Mesendoderm (in vitro differentiated cells): Measurements from ENCODE around the gene CDA.

Experiments used
- DNase-seq: peaks from one replicate; pipeline ENCODE4 v3.0.0; 2013
- H2AK5ac ChIP-seq: 2 replicates; pipeline ENCODE4 v1.6.1; 2013; ENCODE audit warnings: low read length, inconsistent platforms
- H2BK120ac ChIP-seq: 2 replicates; pipeline ENCODE4 v1.6.1; 2013; ENCODE audit warnings: low read depth, mild to moderate bottlenecking, low read length, moderate library complexity, mixed read lengths
- H2BK15ac ChIP-seq: replicated peaks from 2 replicates; pipeline ENCODE4 v1.6.1; 2013; ENCODE audit warnings: low read depth, mild to moderate bottlenecking, moderate library complexity
- H2BK5ac ChIP-seq: 2 replicates; pipeline ENCODE4 v1.6.1; 2013; ENCODE audit warnings: low read length, inconsistent platforms
- H3K18ac ChIP-seq: 2 replicates; pipeline ENCODE4 v1.6.1; 2013; ENCODE audit warnings: mild to moderate bottlenecking, low read length, mixed read lengths
- H3K23ac ChIP-seq: one replicate; pipeline ENCODE4 v1.6.1; 2013; ENCODE audit warnings: low read length
- H3K27ac ChIP-seq: 2 replicates; pipeline ENCODE4 v1.5.1; 2013; ENCODE audit warnings: low read depth, mild to moderate bottlenecking, inconsistent platforms, low read length, moderate library complexity
- H3K27me3 ChIP-seq: 2 replicates; pipeline ENCODE4 v1.6.1; 2013; ENCODE audit warnings: low read length, control low read depth, mild to moderate bottlenecking, inconsistent platforms; ENCODE audit not compliant: insufficient read depth, poor library complexity
- H3K36me3 ChIP-seq: 2 replicates; pipeline ENCODE4 v1.6.1; 2013; ENCODE audit warnings: low read length, inconsistent platforms; ENCODE audit not compliant: control insufficient read depth, insufficient read depth
- H3K4ac ChIP-seq: one replicate; pipeline ENCODE4 v1.6.1; 2013; ENCODE audit warnings: low read depth, mild to moderate bottlenecking, low read length, moderate library complexity
- H3K4me1 ChIP-seq: 2 replicates; pipeline ENCODE4 v1.6.1; 2013; ENCODE audit warnings: low read depth, low read length, inconsistent platforms; ENCODE audit not compliant: control insufficient read depth
- H3K4me2 ChIP-seq: 2 replicates; pipeline ENCODE4 v1.6.1; 2013; ENCODE audit warnings: low read length
- H3K4me3 ChIP-seq: 2 replicates; pipeline ENCODE4 v1.5.1; 2013; ENCODE audit warnings: mild to moderate bottlenecking, low read length
- H3K56ac ChIP-seq: one replicate; pipeline ENCODE4 v1.6.1; 2013; ENCODE audit warnings: low read length
- H3K79me1 ChIP-seq: 2 replicates; pipeline ENCODE4 v1.6.1; 2013; ENCODE audit warnings: low read length, inconsistent platforms
- H3K79me2 ChIP-seq: 2 replicates; pipeline ENCODE4 v1.6.1; 2013; ENCODE audit warnings: mild to moderate bottlenecking, low read length; ENCODE audit not compliant: control insufficient read depth, insufficient read depth
- H3K9ac ChIP-seq: 2 replicates; pipeline ENCODE4 v1.6.1; 2013; ENCODE audit warnings: low read length, inconsistent platforms
- H4K5ac ChIP-seq: one replicate; pipeline ENCODE4 v1.6.1; 2013; ENCODE audit warnings: low read length
- H4K8ac ChIP-seq: one replicate; pipeline ENCODE4 v1.6.1; 2013; ENCODE audit warnings: low read depth, mild to moderate bottlenecking, control low read depth, low read length, moderate library complexity
- WGBS: extraction: QIAGEN DNeasy Blood & Tissue Kit; methylation state at CpG from one replicate; pipeline ENCODE4 v1.1.7; 2013; ENCODE audit warnings: low lambda C conversion rate, missing lambda C conversion rate; ENCODE audit not compliant: insufficient coverage; ENCODE audit errors: extremely low coverage; 5-methylcytosine and 5-hydroxymethylcytosine counted together

CDA gene

DNA sequence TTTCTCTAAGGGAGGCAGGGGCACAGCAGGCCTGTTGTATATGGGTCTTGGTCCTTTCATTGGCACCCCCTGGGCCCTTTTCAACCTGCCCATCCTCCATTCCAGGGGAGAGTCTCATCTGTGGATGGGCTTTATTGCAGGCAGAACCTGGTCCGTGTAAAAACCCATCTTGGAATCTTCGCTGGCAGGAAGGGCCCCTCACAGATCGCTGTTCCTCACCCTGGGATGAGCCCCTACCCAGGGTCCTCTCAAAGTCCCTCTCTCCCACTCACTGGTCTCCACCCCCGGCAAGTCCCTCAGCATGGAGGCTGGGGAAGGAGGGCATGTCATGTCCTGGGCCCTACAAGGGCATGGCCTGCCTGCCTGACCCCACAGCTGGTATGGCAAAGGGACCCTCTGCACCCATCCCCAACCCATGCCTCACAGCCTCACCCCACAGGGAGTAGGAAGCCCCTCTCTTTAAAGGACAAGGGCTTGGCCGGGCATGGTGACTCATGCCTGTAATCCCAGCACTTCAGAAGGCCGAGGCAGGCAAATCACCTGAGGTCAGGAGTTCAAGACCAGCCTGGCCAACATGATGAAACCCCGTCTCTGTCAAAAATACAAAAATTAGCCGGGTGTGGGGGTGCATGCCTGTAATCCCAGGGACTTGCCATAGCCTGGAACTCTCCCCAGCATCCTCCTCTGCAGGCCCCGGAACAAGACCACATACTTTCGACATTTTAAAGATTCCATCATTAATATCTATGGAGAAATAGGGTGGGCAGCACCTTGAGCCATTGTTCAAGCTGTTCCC lies 13.2 kb upstream of the CDA start:
- no peak overlapping the region for H2AK5ac ChIP-seq
- H3K9ac ChIP-seq, result no peak overlapping the region
- no peak overlapping the region for H2BK15ac ChIP-seq
- no peak overlapping the region for H3K18ac ChIP-seq
- no peak overlapping the region for H4K5ac ChIP-seq
- no peaks in the 10 kb centered on the region for H3K79me1 ChIP-seq
- H2BK120ac ChIP-seq, result no peak overlapping the region
- no peak overlapping the region for H4K8ac ChIP-seq
- H3K23ac ChIP-seq, result no peak overlapping the region
- H3K79me2 ChIP-seq, result no peaks in the 10 kb centered on the region
- no peak for DNase-seq
- H3K27me3 ChIP-seq, result no peaks in the 10 kb centered on the region
- H3K56ac ChIP-seq, result peak overlapping the region; percentile 18
- H3K4me3 ChIP-seq, result no peak overlapping the region
- no peak overlapping the region for H3K4me2 ChIP-seq
- no peak overlapping the region for H3K27ac ChIP-seq
- no peaks in the 10 kb centered on the region for H3K36me3 ChIP-seq
- H3K4me1 ChIP-seq, result no peaks in the 10 kb centered on the region
- H2BK5ac ChIP-seq, result no peak overlapping the region
- no CpG with 5 or more reads among the region's 10 CpGs for WGBS
- H3K4ac ChIP-seq, result no peak overlapping the region

DNA sequence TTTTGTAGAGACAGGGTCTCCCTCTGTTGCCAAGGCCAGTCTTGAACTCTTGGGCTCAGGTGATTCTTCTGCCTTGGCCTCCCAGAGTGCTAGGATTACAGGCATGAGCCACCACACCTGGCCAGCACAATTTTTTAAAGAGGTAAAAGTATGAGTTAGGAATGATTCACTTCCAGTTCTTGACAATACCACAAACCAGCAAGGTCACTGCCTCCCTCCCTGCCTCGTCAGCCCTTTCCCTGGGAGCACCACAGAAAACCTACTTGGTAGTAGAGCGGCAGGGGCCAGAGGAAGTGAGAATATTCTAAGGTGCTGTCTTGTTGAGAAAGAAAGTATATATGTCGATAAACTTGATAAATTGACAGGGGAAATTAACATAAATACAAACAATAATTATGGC lies 10.8 kb upstream of the CDA start:
- no peaks in the 10 kb centered on the region for H3K4me1 ChIP-seq
- H2BK15ac ChIP-seq, result no peak overlapping the region
- H3K79me1 ChIP-seq, result no peaks in the 10 kb centered on the region
- no peaks in the 10 kb centered on the region for H3K27me3 ChIP-seq
- H2AK5ac ChIP-seq, result no peak overlapping the region
- no peaks in the 10 kb centered on the region for H3K79me2 ChIP-seq
- H4K8ac ChIP-seq, result no peak overlapping the region
- no peak overlapping the region for H3K4ac ChIP-seq
- no peak for DNase-seq
- no peak overlapping the region for H3K23ac ChIP-seq
- H3K56ac ChIP-seq, result no peak overlapping the region
- no peak overlapping the region for H2BK120ac ChIP-seq
- no peak overlapping the region for H3K4me3 ChIP-seq
- H3K36me3 ChIP-seq, result no peaks in the 10 kb centered on the region
- H3K4me2 ChIP-seq, result no peak overlapping the region
- no peak overlapping the region for H4K5ac ChIP-seq
- H2BK5ac ChIP-seq, result no peak overlapping the region
- no CpG with 5 or more reads among the region's 3 CpGs for WGBS
- H3K27ac ChIP-seq, result no peak overlapping the region
- H3K18ac ChIP-seq, result no peak overlapping the region
- H3K9ac ChIP-seq, result no peak overlapping the region

DNA sequence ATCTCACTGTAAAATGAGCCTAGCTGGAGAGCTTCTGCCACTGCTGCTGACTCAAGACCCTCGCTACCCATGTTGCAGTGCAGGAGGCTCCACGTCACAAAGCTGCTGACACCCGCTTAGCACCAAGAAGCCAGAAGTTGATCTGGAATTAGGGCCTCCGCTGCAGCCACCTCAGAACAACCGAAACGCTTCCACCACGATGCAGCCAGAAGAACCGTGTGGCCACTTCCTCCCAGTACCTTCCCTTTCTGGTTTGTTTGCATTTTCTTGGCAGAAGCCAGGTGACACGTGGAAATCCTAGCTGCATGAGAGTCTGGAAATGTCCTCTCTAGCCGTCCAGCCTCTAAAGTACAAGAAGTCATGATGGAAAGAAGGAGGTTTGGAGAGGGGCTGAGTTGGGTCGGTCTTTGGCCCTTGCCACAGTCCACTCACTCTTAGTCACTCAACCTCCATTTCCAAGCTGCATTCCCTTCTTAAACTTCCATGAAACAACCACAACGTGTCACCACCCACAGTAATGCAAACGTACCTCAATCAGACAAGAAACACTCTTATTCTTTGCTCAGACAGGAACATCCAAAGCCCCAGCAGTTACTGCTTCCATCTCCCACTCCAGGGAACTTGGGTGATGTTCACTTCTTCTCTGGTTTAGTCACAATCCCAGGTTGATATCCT lies 10.0 kb upstream of the CDA start:
- Histone ChIP-seq H3K27ac (no peak overlapping the region), H3K4me2 (no peak overlapping the region), H2BK5ac (no peak overlapping the region), H2BK120ac (no peak overlapping the region), H4K5ac (no peak overlapping the region), H3K23ac (no peak overlapping the region), H3K4ac (no peak overlapping the region), H3K36me3 (no peaks in the 10 kb centered on the region), H3K79me1 (no peaks in the 10 kb centered on the region), H3K79me2 (no peaks in the 10 kb centered on the region), H3K27me3 (no peaks in the 10 kb centered on the region), H2BK15ac (no peak overlapping the region), H3K56ac (no peak overlapping the region), H2AK5ac (no peak overlapping the region), H3K4me1 (no peaks in the 10 kb centered on the region), H4K8ac (no peak overlapping the region), H3K4me3 (no peak overlapping the region), H3K9ac (no peak overlapping the region), H3K18ac (no peak overlapping the region)
- no peak for DNase-seq
- no CpG with 5 or more reads among the region's 13 CpGs for WGBS

DNA sequence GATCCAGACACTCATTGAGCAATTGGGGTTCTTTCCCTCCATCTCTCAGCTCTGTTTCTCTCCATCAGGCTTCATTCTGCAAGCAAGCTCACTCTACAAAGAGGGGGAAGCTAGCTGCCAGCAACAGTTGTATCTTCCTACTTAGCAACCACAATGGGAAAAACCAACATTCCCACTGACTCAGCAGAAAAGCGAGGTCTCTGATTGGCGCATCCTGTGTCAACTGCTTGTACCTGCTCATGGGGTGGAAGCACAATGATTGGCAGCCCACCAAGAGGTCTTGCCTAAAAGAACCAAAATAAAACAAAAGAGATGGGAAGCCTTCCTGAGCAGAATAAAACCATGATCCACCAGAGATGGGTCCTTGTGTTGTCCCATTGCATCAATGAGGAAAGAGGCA lies 4.0 kb upstream of the CDA start:
- WGBS, result no CpG with 5 or more reads among the region's 2 CpGs
- H3K23ac ChIP-seq, result no peak overlapping the region
- H3K4ac ChIP-seq, result no peak overlapping the region
- H2BK120ac ChIP-seq, result no peak overlapping the region
- peak; percentile 70 for DNase-seq
- no peak overlapping the region for H2BK5ac ChIP-seq
- H3K18ac ChIP-seq, result no peak overlapping the region
- no peak overlapping the region for H4K8ac ChIP-seq
- H4K5ac ChIP-seq, result no peak overlapping the region
- no peak overlapping the region for H2AK5ac ChIP-seq
- no peak overlapping the region for H3K4me3 ChIP-seq
- H3K56ac ChIP-seq, result no peak overlapping the region
- peaks cover 8% of the 10 kb centered on the region for H3K4me1 ChIP-seq
- H3K27ac ChIP-seq, result no peak overlapping the region
- no peaks in the 10 kb centered on the region for H3K79me2 ChIP-seq
- H3K9ac ChIP-seq, result no peak overlapping the region
- no peaks in the 10 kb centered on the region for H3K79me1 ChIP-seq
- H3K36me3 ChIP-seq, result no peaks in the 10 kb centered on the region
- no peak overlapping the region for H2BK15ac ChIP-seq
- H3K4me2 ChIP-seq, result no peak overlapping the region
- no peaks in the 10 kb centered on the region for H3K27me3 ChIP-seq

DNA sequence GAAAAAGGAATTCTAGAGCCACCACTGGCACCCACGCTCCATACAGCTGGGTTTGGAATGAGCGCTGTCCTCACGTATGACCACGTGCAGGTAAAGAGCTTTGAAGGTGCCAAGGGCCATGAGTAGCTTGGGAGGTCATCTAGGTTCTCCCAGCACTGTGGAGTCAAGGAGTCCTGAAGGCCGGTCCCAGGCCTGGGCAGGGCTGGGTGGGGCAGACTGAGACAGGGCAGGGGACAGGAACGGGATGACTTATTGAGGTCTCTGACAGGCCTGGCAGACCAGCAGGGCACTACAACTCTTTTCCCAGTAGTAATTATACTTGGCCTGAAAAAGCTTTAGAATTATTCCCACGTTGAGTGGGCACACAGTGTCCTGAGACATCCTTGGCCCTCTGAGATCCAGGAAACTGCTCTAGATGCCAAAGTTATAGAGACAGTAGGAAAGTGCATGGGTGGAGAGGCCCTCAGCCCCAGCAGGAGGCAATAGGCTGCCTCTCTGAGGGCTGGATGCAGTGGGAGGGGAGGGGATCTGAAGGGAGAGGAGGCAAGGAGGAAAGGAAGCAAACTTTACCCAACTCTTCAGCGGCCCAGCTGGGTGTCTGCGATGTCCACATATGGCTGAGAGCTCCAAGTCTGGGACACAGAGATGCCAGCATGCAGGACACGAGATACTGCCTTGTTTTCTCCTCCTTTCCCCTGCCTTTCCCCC lies 1.8 kb upstream of the CDA start:
- no peak overlapping the region for H4K5ac ChIP-seq
- no CpG with 5 or more reads among the region's 10 CpGs for WGBS
- no peak overlapping the region for H3K56ac ChIP-seq
- H3K79me1 ChIP-seq, result no peaks in the 10 kb centered on the region
- no peaks in the 10 kb centered on the region for H3K27me3 ChIP-seq
- H2AK5ac ChIP-seq, result no peak overlapping the region
- no peak overlapping the region for H3K18ac ChIP-seq
- DNase-seq, result no peak
- no peak overlapping the region for H3K27ac ChIP-seq
- no peak overlapping the region for H2BK15ac ChIP-seq
- peaks cover 17% of the 10 kb centered on the region for H3K4me1 ChIP-seq
- H3K23ac ChIP-seq, result no peak overlapping the region
- H2BK120ac ChIP-seq, result no peak overlapping the region
- H3K4ac ChIP-seq, result no peak overlapping the region
- no peak overlapping the region for H3K4me2 ChIP-seq
- H3K4me3 ChIP-seq, result no peak overlapping the region
- H3K79me2 ChIP-seq, result no peaks in the 10 kb centered on the region
- no peak overlapping the region for H4K8ac ChIP-seq
- H3K36me3 ChIP-seq, result no peaks in the 10 kb centered on the region
- H3K9ac ChIP-seq, result no peak overlapping the region
- no peak overlapping the region for H2BK5ac ChIP-seq
